A204.1 (cell line): Measurements from ENCODE around the gene ACAP3.
"Not testable (repeated sequence)": the region's sequence is repeated elsewhere in the genome, so short reads cannot be mapped to it uniquely, and the experiment has no call there.

Source experiments
- FAIRE-seq: peaks from 2 replicates; lab custom pipeline; 2012; peaks lifted over from hg19 to GRCh38; lab: Jason Lieb, UNC

The ACAP3 gene

GRCh38 chr1:1329304-1330210, 21.8 kb upstream of the ACAP3 start:
- no peak for FAIRE-seq

DNA sequence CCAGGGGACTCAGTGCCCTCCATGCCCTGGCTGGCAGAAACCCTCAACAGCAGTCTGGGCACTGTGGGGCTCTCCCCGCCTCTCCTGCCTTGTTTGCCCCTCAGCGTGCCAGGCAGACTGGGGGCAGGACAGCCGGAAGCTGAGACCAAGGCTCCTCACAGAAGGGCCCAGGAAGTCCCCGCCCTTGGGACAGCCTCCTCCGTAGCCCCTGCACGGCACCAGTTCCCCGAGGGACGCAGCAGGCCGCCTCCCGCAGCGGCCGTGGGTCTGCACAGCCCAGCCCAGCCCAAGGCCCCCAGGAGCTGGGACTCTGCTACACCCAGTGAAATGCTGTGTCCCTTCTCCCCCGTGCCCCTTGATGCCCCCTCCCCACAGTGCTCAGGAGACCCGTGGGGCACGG, 20.5 kb upstream of the ACAP3 start:
- no peak for FAIRE-seq

DNA sequence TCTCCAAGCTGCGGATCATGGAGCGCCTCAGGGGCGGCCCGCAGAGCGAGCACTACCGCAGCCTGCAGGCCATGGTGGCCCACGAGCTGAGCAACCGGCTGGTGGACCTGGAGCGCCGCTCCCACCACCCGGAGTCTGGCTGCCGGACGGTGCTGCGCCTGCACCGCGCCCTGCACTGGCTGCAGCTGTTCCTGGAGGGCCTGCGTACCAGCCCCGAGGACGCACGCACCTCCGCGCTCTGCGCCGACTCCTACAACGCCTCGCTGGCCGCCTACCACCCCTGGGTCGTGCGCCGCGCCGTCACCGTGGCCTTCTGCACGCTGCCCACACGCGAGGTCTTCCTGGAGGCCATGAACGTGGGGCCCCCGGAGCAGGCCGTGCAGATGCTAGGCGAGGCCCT, 19.6 kb upstream of the ACAP3 start:
- FAIRE-seq = no peak

- no peak for FAIRE-seq
These were observed 18.4 kb upstream of the ACAP3 start for GRCh38 chr1:1326075-1326605.

- no peak for FAIRE-seq
These were observed 17.8 kb upstream of the ACAP3 start for GRCh38 chr1:1325288-1326074.

GRCh38 chr1:1324524-1325287, 17.0 kb upstream of the ACAP3 start, which contains the start of the genes CPTP and INTS11:
TSS of gene CPTP (plus strand) at chr1:1324802. CDS start at chr1:1326911, 2,109 bp downstream.
TSS of gene INTS11 (minus strand) at chr1:1324660. CDS start at chr1:1324608, 52 bp downstream.
- no peak for FAIRE-seq

DNA sequence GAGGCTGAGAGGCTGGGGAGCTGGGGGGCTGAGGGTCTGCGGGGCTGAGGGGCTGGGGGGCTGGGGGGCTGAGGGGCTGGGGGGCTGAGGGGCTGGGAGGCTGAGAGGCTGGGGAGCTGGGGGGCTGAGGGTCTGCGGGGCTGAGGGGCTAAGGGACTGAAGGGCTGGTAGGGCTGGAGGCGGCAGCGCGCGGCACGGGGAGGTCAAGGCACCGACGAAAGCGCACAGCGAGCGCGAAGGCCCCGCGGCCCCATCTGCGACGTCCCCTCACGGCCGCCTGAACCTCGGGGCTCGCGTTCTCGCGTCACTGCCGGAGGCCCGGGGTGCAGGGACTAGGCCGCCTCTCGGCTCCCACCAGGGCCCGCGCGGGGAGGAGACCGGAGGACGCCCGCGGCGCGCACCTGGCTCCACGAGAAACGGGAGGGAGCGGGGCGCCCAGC, 16.4 kb upstream of the ACAP3 start:
- no peak for FAIRE-seq

DNA sequence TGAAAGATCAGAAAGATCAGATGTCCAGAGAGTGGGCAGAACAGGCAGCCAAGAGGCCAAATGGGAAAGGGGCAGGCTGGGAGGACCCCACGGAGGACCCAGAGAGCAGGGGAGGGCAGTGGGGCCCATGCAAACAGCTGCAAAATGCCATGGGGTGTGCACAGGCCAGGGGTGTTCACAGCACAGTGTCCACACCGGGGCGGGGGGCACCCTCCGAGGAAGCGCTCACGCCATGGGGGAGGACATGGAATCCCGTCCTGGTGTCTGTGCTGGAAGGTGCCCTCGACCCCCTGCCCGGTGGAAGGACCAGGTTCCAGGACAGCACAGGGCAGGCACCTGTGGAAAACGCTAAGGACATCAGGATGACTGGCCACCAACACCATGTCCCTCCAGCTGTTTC, 15.2 kb upstream of the ACAP3 start:
- no peak for FAIRE-seq

- FAIRE-seq = no peak
These were observed 14.7 kb upstream of the ACAP3 start for GRCh38 chr1:1322418-1322817.

- FAIRE-seq = no peak
These were observed 13.7 kb upstream of the ACAP3 start for GRCh38 chr1:1321477-1321876.

GRCh38 chr1:1320666-1321448, 13.1 kb upstream of the ACAP3 start:
- FAIRE-seq = no peak

DNA sequence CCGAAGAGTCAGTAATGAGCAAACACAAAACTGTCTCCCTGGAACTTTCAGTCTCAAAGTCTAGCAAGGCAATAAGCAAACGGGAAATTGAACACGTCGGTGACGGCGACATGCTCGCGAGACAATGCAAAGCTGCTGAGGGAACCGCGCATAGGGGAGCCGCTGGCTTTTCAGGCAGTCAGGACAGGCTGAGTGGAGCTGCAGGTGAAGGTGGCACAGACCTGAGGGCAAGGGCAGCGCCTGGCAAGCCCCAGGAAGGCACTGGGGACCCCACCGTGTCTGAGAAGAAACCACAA, 11.9 kb upstream of the ACAP3 start:
- no peak for FAIRE-seq

DNA sequence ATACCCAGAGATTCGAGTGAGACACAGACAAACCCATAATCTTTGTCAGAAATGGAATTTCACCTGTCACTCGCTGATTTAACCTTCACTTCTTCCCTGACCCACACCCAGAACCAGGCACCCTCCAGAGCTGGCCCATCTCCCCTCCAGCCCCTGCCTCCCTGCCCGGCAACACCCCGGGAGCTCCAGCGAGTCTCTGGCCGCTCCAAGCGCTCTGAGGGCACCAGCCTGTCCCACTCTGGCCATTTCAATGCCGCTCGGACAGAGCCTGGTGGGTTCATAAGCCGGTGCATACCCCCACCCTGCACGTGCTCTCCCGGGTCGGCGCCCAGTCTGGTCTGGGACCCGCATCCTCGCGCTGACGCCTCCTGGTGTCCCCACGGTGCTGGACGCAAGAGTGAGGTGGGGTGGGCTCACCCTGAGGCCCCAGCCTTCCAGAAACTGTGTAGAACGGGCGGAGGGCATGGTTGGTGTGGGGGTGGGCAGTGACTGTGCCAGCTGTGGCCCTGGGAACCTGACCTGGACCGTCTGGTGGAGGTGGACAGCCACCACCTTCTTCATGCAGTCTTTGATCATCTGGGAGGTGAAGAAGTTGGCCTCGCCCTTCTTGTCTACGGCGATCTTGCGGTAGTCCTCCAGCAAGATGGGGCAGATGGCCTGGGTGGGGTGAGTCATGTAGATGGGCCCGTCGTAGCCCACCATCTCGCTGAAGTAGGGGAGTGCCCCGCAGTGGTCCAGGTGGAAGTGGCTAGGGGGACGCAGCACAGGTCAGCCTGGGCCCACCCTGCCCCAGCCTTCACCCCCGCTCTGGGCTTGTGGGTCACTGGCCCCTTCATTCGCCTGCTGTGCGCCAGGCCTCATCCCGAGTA, 11.3 kb upstream of the ACAP3 start:
- no peak for FAIRE-seq

DNA sequence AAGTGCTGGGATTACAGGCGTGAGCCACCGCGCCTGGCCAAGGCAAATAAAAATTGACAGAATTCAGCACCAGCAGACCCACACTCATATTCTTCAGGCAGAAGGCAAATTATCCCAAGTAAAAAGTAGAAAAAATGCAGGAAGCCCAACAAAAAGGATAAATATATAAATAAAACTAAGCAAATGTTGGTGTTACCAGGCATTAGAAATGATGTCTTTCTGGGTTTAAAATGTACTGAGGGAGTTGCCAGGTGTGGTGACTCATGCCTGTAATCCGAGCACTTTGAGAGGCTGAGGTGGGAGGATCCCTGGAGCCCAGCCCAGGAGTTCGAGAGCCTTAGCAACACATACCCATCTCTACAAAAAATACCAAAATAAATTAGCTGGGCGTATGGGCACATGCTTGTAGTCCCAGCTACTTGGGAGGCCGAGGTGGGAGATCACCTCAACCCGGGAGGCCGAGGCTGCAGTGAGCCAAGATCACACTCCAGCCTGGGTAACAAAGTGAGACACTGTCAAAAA, 10.5 kb upstream of the ACAP3 start:
- no peak for FAIRE-seq

DNA sequence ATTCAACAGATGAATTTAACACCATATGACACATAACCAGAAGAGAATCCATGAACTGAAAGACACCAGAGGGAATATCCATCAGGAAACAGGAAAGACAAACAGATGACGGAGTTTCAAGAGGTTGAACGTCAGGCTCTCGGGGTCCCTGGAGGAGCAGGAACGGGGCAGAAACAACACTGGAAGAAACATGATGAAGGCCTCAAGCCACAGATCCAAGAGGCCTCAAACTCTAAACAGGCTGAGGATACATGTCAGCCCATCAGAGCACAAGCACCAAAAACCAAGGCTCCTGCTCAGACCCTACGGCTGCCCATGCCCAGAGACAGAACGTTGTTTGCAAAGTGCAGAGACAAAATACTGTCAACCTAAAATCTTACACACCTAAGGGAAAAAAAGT, 9.7 kb upstream of the ACAP3 start:
- FAIRE-seq = no peak

DNA sequence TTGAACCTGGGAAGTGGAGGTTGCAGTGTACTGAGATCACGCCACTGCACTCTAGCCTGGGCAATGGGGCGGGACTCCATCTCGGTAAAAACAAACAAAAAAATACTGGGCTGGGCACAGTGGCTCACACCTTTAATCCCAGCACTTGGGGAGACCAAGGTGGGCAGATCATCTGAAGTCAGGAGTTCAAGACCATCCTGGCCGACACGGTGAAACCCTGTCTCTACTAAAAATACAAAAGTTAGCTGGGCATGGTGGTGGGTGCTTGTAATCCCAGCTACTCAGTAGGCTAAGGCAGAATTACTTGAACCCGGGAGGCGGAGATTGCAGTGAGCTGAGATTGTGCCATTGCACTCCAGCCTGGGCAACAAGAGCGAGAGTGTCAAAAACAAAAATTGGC, 8.5 kb upstream of the ACAP3 start:
- FAIRE-seq = not testable (repeated sequence)

GRCh38 chr1:1315435-1315954, 7.8 kb upstream of the ACAP3 start:
- FAIRE-seq = no peak

DNA sequence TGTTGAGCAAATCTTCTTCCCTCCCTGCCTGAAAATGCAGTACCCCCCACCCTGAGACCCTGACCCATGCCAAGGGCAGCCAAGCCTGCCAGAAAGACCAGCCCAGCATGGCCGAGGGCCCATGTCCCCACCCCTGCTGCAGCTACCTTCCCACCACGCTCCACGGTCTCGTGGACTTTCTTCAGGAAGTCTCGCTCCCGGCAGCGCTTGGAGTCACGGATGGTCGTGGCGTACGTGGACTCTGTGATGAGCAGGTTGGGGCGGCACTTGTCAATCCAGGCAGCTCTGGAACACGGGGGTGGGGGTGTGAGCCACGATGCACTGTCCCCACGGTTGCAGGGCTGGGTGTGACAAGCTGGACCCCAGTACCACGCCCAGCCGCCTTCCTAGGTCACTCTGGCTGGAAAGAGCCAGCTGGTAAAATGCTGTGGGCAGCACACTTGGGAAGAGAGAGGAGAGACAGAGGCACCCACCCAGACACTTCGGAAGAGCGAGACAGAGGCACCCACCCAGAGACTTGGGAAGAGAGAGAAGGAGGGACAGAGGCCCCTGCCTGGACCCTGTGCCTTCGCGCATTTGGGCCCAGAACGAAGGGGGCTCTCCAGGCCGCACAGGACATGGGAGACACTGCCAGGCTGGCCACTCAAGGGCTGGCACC, 7.1 kb upstream of the ACAP3 start:
- no peak for FAIRE-seq

DNA sequence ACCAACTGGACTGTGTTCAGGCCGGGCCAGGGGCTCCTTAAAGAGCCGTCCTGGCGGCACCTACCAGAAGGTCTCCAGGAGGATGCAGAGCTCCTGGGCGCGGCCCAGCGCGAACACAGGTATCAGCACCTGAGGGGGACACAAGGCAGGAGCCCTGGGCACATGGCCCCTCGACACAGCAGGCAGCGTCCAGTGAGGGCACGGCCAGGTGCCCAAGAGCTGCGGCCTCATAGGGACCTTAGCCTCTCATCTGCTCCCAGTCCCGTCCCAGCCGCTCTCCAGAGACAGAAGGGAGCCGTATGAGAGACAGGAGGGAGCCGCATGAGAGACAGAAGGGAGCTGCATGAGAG, 6.5 kb upstream of the ACAP3 start:
- no peak for FAIRE-seq
